RWPE1 (cell line): Measurements from ENCODE around the gene ZNF831.

Experiments used
- CTCF ChIA-PET: fragments of 350-600 bp; sonication (Branson Sonifier 250); formaldehyde crosslinking; extraction: SDS; loops from one replicate; lab custom pipeline; 2021; lab: Yijun Ruan, JAX
- POLR2A ChIA-PET: fragments of 400-600 bp; formaldehyde crosslinking; extraction: SDS; loops from one replicate; lab custom pipeline; 2020; ENCODE audit warnings: antibody characterized with exemption; ENCODE audit not compliant: low non-redundant PET; lab: Yijun Ruan, JAX
- DNase-seq: peaks from one replicate; pipeline ENCODE4 v3.0.0; 2012; ENCODE audit warnings: low spot score
- H3K27ac ChIP-seq: fragments of 450-650 bp; 2 replicates; pipeline ENCODE4 v1.5.1; 2017
- TF ChIP-seq, protein P1 (sequence below): fragments of 450-650 bp; conservative IDR thresholded peaks from 2 replicates; pipeline ENCODE4 v1.5.1; 2017; ENCODE audit warnings: low read depth, mild to moderate bottlenecking

Gene ZNF831

DNA sequence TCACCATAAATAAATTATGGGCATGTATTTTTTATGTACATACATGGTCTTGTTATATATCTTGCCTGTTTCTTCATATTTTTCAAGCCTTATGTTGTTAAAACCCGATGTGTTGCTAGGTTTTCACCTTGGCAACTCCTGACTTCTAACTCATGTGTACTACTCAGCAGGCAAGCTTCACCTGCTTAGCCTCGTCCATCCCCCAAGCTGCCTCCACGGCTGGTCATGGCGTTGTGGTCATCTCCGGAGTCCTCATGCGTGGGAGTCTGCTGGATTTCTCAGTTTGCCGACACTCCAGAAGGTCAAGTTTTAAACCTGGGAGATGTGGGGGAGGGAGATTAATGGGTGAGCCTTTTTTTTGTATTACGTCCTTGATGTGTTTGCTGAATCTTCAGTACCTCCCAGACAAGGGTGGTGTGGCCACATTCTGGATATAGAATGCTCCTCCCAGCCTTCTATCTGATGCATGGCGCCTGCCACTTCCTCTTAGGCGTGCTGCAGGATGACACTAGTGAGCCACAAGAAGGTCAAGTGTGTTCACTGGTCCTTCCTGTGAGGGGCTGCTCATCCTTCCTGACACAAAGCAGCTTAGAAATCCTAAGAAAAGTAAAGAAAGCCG, 110.2 kb downstream of the ZNF831 start:
- POLR2A ChIA-PET, result no interaction called here
- CTCF ChIA-PET, result interaction anchor here (0.6 to 0.7 kb wide), 3 partner anchors 158 to 1498 kb away, joined by 3 to 4 read pairs (median 3); no protein-coding TSS in a partner anchor
- DNase-seq, result no peak
- no peak overlapping the region for H3K27ac ChIP-seq
- TF ChIP-seq, protein P1, sequence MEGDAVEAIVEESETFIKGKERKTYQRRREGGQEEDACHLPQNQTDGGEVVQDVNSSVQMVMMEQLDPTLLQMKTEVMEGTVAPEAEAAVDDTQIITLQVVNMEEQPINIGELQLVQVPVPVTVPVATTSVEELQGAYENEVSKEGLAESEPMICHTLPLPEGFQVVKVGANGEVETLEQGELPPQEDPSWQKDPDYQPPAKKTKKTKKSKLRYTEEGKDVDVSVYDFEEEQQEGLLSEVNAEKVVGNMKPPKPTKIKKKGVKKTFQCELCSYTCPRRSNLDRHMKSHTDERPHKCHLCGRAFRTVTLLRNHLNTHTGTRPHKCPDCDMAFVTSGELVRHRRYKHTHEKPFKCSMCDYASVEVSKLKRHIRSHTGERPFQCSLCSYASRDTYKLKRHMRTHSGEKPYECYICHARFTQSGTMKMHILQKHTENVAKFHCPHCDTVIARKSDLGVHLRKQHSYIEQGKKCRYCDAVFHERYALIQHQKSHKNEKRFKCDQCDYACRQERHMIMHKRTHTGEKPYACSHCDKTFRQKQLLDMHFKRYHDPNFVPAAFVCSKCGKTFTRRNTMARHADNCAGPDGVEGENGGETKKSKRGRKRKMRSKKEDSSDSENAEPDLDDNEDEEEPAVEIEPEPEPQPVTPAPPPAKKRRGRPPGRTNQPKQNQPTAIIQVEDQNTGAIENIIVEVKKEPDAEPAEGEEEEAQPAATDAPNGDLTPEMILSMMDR, result no peak

DNA sequence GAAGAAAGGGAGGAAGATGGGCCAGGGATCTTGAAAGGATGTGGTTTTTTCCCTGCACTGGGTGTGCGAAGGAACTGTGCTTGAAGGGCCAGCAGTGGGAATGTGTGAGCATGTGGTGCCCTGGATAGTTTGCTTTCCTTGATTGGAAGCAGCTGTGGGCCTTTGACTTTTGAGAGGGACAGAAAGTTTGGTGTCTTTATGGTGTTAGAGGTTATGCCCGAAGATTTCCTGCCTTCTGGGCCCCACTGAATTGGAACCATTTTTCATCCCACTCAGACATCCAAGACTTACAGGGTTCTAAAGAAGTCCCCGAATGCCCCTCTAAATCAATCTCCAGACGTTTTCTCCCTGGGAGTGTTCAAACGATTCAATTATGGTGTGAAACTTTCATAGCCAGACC, 113.3 kb downstream of the ZNF831 start:
- no peak for DNase-seq
- TF ChIP-seq, protein P1, result no peak
- POLR2A ChIA-PET, result no interaction called here
- CTCF ChIA-PET, result interaction anchor here (1.1 kb wide), 1 partner anchor 14 kb away, joined by 3 read pairs; no protein-coding TSS in a partner anchor
- H3K27ac ChIP-seq, result no peak overlapping the region

DNA sequence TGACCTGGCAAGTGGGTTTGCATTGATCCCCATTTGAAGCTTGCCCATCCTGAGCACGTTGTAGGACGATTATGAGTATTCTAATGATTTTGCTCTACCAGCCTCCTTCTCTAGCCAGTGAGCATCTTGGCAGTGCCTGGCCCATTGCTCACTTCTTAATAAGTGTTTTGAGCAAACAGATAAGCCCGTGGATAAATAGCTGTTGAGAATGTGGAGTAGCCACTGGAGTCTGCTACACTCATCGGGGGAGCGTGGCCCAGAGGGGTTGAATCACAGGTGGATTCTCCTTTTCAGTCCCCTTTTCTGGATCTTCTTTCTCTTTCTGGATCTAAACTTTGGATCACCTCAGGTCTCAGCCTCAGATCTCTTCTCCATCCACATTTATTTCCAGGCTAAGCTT, 120.8 kb downstream of the ZNF831 start:
- DNase-seq, result no peak
- POLR2A ChIA-PET, result no interaction called here
- CTCF ChIA-PET, result no interaction called here
- TF ChIP-seq, protein P1, result no peak
- no peak overlapping the region for H3K27ac ChIP-seq

DNA sequence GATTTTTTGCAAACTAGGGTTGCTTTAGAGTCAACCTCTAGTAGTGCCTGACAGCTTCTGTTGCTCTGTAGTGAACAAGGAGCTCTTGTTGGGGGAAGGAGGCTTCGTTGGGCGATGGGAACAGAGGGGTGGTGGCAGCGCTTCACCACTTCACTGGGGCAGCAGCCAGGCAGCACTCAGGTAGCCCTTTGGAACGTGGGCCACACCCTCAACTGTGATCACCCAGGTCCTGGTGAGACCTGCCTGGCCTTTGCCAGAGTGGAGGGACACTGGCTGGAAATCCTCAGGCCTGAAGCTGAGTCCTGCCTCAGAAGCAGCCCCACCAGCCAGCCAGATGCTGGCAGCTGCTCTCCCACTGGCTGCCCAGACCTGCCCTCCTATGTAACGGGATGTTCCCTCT, 126.4 kb downstream of the ZNF831 start:
- ChIA-PET CTCF (interaction anchor here (0.7 to 0.8 kb wide), 3 partner anchors 9 to 166 kb away, joined by 3 to 4 read pairs (median 3); no protein-coding TSS in a partner anchor), POLR2A (no interaction called here)
- TF ChIP-seq, protein P1, result no peak
- no peak for DNase-seq
- H3K27ac ChIP-seq, result no peak overlapping the region

DNA sequence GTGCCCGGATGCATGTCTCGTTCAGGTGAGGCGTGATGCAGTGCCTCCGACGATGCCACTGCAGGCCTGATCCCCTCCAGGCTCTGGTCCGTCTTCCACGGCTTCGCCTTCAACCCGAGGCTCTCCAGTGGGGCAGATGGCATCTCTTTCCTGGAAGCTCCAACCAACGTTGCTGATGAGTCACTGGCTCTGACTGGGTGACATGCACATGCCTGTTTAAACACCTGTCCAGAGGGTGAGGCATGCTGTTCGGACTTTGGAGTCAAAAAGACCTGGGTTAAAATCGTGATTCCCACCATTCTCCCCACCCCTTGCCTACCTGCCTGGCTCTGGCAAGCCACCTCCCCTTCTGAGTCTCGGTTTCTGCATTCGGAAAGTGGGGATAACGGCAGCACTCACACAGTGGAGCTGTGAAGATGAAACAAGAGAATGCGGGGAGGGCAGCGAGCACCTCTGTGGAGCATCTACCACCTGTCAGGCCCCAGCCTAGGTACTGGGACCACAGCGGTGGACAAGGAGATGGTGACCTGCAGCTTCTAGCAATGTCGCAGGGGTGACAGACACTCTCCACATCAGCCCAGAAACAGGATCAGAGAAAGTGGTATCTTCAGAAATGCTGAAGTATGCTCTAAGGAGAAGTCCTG, 128.2 kb downstream of the ZNF831 start:
- TF ChIP-seq, protein P1, result no peak
- CTCF ChIA-PET, result interaction anchor here (0.6 kb wide), 1 partner anchor 61 kb away, joined by 3 read pairs; no protein-coding TSS in a partner anchor
- peak; percentile 64 for DNase-seq

DNA sequence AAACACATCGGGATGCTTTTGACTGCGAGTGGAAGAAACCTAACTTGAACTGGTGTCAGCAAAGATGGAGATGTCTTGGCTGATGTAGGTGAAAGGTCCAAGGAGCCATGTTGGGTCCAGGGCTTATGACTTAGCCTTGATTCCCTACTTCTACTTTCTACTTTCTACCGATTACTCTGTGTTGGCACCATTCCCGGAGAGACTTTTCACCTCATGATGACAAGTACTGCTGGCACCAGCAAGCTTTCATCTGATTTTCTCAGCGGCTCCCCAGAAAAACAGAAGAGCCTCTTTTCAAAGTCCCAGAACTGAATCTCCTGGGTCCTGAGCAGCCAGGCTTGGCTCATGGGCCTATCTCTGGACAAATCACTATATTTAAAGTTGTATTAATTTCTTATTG, 131.9 kb downstream of the ZNF831 start:
- CTCF ChIA-PET, result no interaction called here
- H3K27ac ChIP-seq, result no peak overlapping the region
- DNase-seq, result no peak
- POLR2A ChIA-PET, result no interaction called here
- TF ChIP-seq, protein P1, result no peak

More for the DNA sequence above, 128.2 kb downstream of the ZNF831 start:
- POLR2A ChIA-PET, result no interaction called here
- no peak overlapping the region for H3K27ac ChIP-seq
